ENCODE results near the gene RECQL5. TPM values are rescaled to one million over a fixed set of nuclear protein-coding genes. Genes with fewer than 3 reads are reported as not detected.

The RECQL5 gene
- total RNA-seq, 1 donor from 2014 or later = 64.7 TPM

GRCh38 chr17:75665981-75666380, 973 bp downstream of the RECQL5 start:
- H3K9me3 Mint-ChIP-seq = no peaks in the 10 kb centered on the region
- no peak overlapping the region for H3K4me3 Mint-ChIP-seq
- peaks cover 12% of the 10 kb centered on the region for H3K4me1 Mint-ChIP-seq (ENCODE audit: unreplicated experiment)
- TF ChIP-seq, protein P1, sequence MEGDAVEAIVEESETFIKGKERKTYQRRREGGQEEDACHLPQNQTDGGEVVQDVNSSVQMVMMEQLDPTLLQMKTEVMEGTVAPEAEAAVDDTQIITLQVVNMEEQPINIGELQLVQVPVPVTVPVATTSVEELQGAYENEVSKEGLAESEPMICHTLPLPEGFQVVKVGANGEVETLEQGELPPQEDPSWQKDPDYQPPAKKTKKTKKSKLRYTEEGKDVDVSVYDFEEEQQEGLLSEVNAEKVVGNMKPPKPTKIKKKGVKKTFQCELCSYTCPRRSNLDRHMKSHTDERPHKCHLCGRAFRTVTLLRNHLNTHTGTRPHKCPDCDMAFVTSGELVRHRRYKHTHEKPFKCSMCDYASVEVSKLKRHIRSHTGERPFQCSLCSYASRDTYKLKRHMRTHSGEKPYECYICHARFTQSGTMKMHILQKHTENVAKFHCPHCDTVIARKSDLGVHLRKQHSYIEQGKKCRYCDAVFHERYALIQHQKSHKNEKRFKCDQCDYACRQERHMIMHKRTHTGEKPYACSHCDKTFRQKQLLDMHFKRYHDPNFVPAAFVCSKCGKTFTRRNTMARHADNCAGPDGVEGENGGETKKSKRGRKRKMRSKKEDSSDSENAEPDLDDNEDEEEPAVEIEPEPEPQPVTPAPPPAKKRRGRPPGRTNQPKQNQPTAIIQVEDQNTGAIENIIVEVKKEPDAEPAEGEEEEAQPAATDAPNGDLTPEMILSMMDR (conservative IDR thresholded peaks at IDR 0.05) = no peak
- peak overlapping the region; percentile 53 for H3K27ac Mint-ChIP-seq
- DNase-seq (ENCODE audit: extremely low spot score, unreplicated experiment) = no peak
- no peaks in the 10 kb centered on the region for H3K27me3 Mint-ChIP-seq
- H3K36me3 Mint-ChIP-seq = peaks cover 11% of the 10 kb centered on the region

DNA sequence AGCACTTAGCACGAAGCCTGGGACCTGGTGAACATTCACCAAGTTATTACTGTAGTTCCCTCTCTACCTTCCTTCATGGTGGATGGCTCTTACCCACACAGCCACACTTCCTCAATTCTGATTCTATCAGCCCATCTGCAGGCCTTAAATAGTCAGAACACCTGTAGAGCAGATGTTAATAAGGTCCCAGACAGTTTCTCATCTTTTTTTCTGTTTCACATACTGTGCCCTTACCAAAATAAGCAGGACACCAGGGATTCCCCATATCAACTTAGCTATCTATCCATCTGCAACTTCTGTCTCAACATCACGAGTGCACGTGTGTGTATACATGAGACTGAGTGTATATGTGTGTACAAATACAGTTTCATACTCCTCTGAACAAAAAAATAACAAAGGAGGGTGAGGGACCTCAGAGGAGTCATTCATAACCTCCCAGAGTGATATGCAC, 2.8 kb downstream of the RECQL5 start:
- H3K27ac Mint-ChIP-seq = no peak overlapping the region
- DNase-seq (ENCODE audit: extremely low spot score, unreplicated experiment) = no peak
- peaks cover 5% of the 10 kb centered on the region for H3K36me3 Mint-ChIP-seq

DNA sequence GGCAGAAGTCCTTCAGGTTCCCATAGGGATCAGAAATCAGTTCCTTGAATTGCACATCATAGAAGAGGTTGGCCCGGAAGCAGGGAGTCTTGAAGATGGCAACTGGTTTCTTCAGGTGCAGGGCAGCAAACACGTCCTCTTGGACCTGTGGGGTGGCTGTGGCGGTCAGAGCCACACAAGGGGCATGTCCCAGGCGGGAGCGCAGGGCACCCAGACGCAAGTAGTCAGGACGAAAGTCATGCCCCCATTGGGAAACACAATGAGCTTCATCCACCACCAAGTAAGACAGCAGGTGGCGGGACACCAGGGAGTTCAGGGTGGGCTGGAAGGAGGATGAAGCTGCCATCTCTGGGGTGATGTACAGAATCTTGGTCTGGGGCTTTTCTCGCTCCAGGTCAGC, 4.4 kb downstream of the RECQL5 start:
- Mint-ChIP-seq H3K36me3 (no peaks in the 10 kb centered on the region), H3K9me3 (no peaks in the 10 kb centered on the region), H3K27me3 (no peaks in the 10 kb centered on the region), H3K4me3 (no peak overlapping the region), H3K4me1 (ENCODE audit: unreplicated experiment) (peaks cover 6% of the 10 kb centered on the region), H3K27ac (no peak overlapping the region)
- TF ChIP-seq, protein P1 (conservative IDR thresholded peaks at IDR 0.05) = no peak
- DNase-seq (ENCODE audit: extremely low spot score, unreplicated experiment) = no peak

More for the DNA sequence above, 2.8 kb downstream of the RECQL5 start:
- H3K27me3 Mint-ChIP-seq = no peaks in the 10 kb centered on the region
- H3K4me3 Mint-ChIP-seq = no peak overlapping the region
- H3K4me1 Mint-ChIP-seq (ENCODE audit: unreplicated experiment) = peaks cover 12% of the 10 kb centered on the region
- TF ChIP-seq, protein P1 (conservative IDR thresholded peaks at IDR 0.05) = no peak
- H3K9me3 Mint-ChIP-seq = no peaks in the 10 kb centered on the region

GRCh38 chr17:75661531-75661930, 5.4 kb downstream of the RECQL5 start:
- Mint-ChIP-seq H3K9me3 (no peaks in the 10 kb centered on the region), H3K27ac (no peak overlapping the region), H3K36me3 (peaks cover 6% of the 10 kb centered on the region), H3K4me1 (ENCODE audit: unreplicated experiment) (peaks cover 6% of the 10 kb centered on the region), H3K27me3 (no peaks in the 10 kb centered on the region), H3K4me3 (no peak overlapping the region)
- DNase-seq (ENCODE audit: extremely low spot score, unreplicated experiment) = no peak
- TF ChIP-seq, protein P1 (conservative IDR thresholded peaks at IDR 0.05) = peak; percentile 32

DNA sequence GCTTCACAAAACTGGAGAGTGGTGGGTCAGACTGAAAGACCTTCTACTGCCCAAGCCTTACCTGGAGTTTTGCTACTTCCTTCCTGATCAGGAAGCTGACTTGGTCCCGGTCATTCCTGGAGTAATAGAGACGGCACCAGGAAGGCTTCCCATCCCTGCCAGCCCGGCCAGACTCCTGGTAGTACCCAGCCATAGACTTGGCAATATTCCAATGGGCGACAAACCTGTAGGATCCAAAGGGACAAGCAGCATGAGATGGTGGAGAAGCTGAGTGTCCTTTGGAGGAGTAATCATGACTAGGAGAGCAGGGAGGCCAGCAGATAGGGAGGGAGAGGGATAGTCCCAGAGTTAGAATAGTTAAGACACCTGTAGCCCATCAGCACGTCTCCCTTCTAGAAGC, 8.7 kb downstream of the RECQL5 start:
- H3K4me3 Mint-ChIP-seq = no peak overlapping the region
- no peak overlapping the region for H3K27ac Mint-ChIP-seq
- no peaks in the 10 kb centered on the region for H3K9me3 Mint-ChIP-seq
- H3K27me3 Mint-ChIP-seq = no peaks in the 10 kb centered on the region
- TF ChIP-seq, protein P1 (conservative IDR thresholded peaks at IDR 0.05) = no peak
- no peak for DNase-seq (ENCODE audit: extremely low spot score, unreplicated experiment)
- H3K36me3 Mint-ChIP-seq = peaks cover 6% of the 10 kb centered on the region
- H3K4me1 Mint-ChIP-seq (ENCODE audit: unreplicated experiment) = peaks cover under 1% of the 10 kb centered on the region

DNA sequence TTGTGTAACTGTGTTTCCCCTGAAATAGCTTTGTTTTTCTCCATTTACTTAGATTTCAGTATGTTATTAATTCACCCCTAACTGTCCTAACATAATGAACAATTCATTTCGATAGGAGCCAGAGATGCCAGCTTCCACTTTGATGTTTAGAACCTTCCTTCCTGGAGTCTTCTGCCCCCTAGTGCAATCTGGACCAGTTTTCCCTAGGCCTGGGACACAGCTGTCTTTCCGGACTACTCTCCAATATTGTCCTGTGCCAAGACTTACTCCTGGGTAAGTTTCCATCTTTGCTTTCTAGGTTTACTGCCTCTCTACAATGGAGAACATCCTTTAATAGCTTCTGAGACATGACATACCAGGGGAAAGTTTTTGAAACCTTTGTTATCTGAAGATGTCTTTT, 12.8 kb downstream of the RECQL5 start:
- peaks cover 15% of the 10 kb centered on the region for H3K36me3 Mint-ChIP-seq
- no peak overlapping the region for H3K27ac Mint-ChIP-seq
- H3K4me3 Mint-ChIP-seq = no peak overlapping the region
- H3K9me3 Mint-ChIP-seq = no peaks in the 10 kb centered on the region
- DNase-seq (ENCODE audit: extremely low spot score, unreplicated experiment) = no peak
- TF ChIP-seq, protein P1 (conservative IDR thresholded peaks at IDR 0.05) = peak; percentile 26
- H3K4me1 Mint-ChIP-seq (ENCODE audit: unreplicated experiment) = peaks cover 6% of the 10 kb centered on the region
- no peaks in the 10 kb centered on the region for H3K27me3 Mint-ChIP-seq
